ENCODE results near the gene FAM163A. TPM values are rescaled to one million over a fixed set of nuclear protein-coding genes. Genes with fewer than 3 reads are reported as not detected.

Gene FAM163A
- total and polyA plus RNA-seq, 9 of the 15 experiments (the other 6 are each of a cell fraction or from before 2014, with no cell fraction given) = not detected

DNA sequence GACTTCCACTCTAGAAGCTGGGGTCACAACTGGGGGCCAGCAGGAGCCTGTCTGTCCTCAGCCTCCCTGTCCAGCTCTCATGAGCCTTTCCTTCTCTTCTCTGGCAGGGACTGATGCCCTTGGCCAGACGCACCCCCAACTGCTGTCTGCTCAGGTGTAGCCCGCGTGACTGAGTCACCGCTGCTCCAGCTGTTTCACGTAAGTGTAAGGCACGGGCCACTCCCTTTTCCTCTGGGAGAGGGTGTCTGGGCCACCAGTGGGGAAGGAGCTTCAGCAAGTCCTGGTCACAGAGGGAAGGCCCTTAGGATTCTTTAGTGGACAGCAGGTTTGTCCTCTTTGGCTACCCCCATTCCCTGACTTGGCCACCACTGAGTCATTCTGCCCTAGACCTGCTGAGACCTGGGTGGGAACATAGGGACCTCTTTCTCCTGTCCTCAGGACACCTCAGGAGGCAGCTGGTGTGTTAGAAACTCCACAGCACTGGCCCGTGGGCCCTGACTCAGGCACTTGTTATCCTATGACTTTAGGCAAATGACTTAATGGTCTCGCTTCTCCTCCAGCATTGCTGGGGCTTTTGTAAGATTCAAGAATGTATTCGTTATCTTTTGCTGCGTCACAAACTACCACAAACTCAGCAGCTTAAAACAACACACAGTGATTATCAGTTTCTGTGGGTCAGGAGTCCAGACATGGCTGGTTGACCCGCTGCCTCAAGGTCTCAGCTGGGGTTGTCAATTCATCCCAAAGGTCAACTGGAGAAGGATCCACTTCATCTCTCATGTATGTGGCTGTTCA is 64.8 kb downstream of the FAM163A start (continued):
- TF ChIP-seq ZNF592 (IDR thresholded peaks at IDR 0.05) = no peak
- TF ChIP-seq SIN3A (IDR thresholded peaks at IDR 0.05; ENCODE audit: borderline replicate concordance in 2 of 2, control insufficient read depth in 1 of 2, low read depth in 2 of 2, low read length in 2 of 2) = no peak
- no peak for TF ChIP-seq RBM39 (optimal IDR thresholded peaks at IDR 0.05; ENCODE audit: low read depth, low read length)
- TF ChIP-seq PRPF4 (IDR thresholded peaks at IDR 0.05; ENCODE audit: insufficient read depth, low read depth, low read length, poor library complexity, severe bottlenecking) = no peak
- no peak for TF ChIP-seq NFXL1 (CRISPR knock-in tag; IDR thresholded peaks at IDR 0.05)
- no peak for TF ChIP-seq KLF6 (CRISPR knock-in tag; IDR thresholded peaks at IDR 0.05; ENCODE audit: borderline replicate concordance)
- TF ChIP-seq, protein P1, sequence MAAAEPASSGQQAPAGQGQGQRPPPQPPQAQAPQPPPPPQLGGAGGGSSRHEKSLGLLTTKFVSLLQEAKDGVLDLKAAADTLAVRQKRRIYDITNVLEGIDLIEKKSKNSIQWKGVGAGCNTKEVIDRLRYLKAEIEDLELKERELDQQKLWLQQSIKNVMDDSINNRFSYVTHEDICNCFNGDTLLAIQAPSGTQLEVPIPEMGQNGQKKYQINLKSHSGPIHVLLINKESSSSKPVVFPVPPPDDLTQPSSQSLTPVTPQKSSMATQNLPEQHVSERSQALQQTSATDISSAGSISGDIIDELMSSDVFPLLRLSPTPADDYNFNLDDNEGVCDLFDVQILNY (CRISPR knock-in tag; IDR thresholded peaks at IDR 0.05) = no peak
- TF ChIP-seq LCOR (CRISPR knock-in tag; IDR thresholded peaks at IDR 0.05) = no peak
- TF ChIP-seq TAF15 (IDR thresholded peaks at IDR 0.05; ENCODE audit: low read depth, low read length) = no peak
- TF ChIP-seq, protein P2, sequence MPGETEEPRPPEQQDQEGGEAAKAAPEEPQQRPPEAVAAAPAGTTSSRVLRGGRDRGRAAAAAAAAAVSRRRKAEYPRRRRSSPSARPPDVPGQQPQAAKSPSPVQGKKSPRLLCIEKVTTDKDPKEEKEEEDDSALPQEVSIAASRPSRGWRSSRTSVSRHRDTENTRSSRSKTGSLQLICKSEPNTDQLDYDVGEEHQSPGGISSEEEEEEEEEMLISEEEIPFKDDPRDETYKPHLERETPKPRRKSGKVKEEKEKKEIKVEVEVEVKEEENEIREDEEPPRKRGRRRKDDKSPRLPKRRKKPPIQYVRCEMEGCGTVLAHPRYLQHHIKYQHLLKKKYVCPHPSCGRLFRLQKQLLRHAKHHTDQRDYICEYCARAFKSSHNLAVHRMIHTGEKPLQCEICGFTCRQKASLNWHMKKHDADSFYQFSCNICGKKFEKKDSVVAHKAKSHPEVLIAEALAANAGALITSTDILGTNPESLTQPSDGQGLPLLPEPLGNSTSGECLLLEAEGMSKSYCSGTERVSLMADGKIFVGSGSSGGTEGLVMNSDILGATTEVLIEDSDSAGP (CRISPR knock-in tag; IDR thresholded peaks at IDR 0.05) = no peak
- no peak for TF ChIP-seq HMG20A (CRISPR knock-in tag; conservative IDR thresholded peaks at IDR 0.05)
- TF ChIP-seq ZBTB2 (IDR thresholded peaks at IDR 0.05) = no peak
- TF ChIP-seq L3MBTL2 (IDR thresholded peaks at IDR 0.05) = no peak
- TF ChIP-seq ZNF395 (CRISPR knock-in tag; IDR thresholded peaks at IDR 0.05) = no peak
- TF ChIP-seq ARHGAP35 (IDR thresholded peaks at IDR 0.05; ENCODE audit: partially characterized antibody) = no peak
